H1 (cell line): ENCODE measurements around the gene TRIM45. TPM values are rescaled to one million over a fixed set of nuclear protein-coding genes. Genes with fewer than 3 reads are reported as not detected.

Experiments used
- CTCF ChIA-PET: fragments of 300-600 bp; sonication (Branson Sonifier 250); formaldehyde crosslinking; loops from one replicate; lab custom pipeline; 2021; ENCODE audit not compliant: partially characterized antibody; lab: Charles Lee
- POLR2A ChIA-PET: fragments of 300-600 bp; sonication (Branson Sonifier 250); formaldehyde crosslinking; loops from one replicate; lab custom pipeline; 2021; ENCODE audit warnings: inconsistent platforms; ENCODE audit not compliant: partially characterized antibody; lab: Charles Lee
- DNase-seq, 2 experiments: peaks; one replicate each; pipeline versions ENCODE4 v3.0.0 to v3.0.0-alpha.2; 2010 to 2022; ENCODE audit warnings: low spot score in 2 of 2, low read depth in 1 of 2, mixed read lengths in 1 of 2
- FAIRE-seq: peaks from 2 replicates; lab custom pipeline; 2011; peaks lifted over from hg19 to GRCh38; lab: Jason Lieb, UNC
- H2AFZ ChIP-seq: 2 replicates; pipeline ENCODE4 v1.8.1; 2012; ENCODE audit warnings: low read length, inconsistent platforms
- H2AK5ac ChIP-seq: 2 replicates; pipeline ENCODE4 v1.6.1; 2013; ENCODE audit warnings: low read depth, low read length
- H2BK120ac ChIP-seq: replicated peaks from 2 replicates; pipeline ENCODE3; 2013; ENCODE audit warnings: low read depth, low read length, inconsistent platforms
- H2BK12ac ChIP-seq: 2 replicates; pipeline ENCODE4 v1.6.1; 2013; ENCODE audit warnings: low read depth, low read length
- H2BK15ac ChIP-seq: 2 replicates; pipeline ENCODE4 v1.6.1; 2013; ENCODE audit warnings: low read length
- H2BK20ac ChIP-seq: 2 replicates; pipeline ENCODE4 v1.6.1; 2013; ENCODE audit warnings: low read length
- H2BK5ac ChIP-seq: 2 replicates; pipeline ENCODE4 v1.6.1; 2013; ENCODE audit warnings: low read depth, low read length
- H3K14ac ChIP-seq: 2 replicates; pipeline ENCODE4 v1.6.1; 2013; ENCODE audit warnings: inconsistent platforms; ENCODE audit not compliant: insufficient read length
- H3K18ac ChIP-seq: 2 replicates; pipeline ENCODE4 v1.6.1; 2013; ENCODE audit warnings: low read length; ENCODE audit errors: extremely low read depth
- H3K23ac ChIP-seq: 2 replicates; pipeline ENCODE4 v1.6.1; 2013; ENCODE audit warnings: inconsistent platforms; ENCODE audit not compliant: insufficient read length
- H3K23me2 ChIP-seq: 2 replicates; pipeline ENCODE4 v1.6.1; 2013; ENCODE audit warnings: low read depth, low read length
- H3K27ac ChIP-seq: 2 replicates; pipeline ENCODE4 v1.6.1; 2011; ENCODE audit warnings: low read depth, low read length, inconsistent platforms
- H3K27me3 ChIP-seq, 4 experiments: replicated peaks in 1 of 4; 1 replicate in 1 of 4; 2 replicates in 3 of 4; pipeline versions ENCODE4 v1.6.1 to v1.8.1; 2011 to 2013; ENCODE audit warnings: low read length in 3 of 4, mild to moderate bottlenecking in 3 of 4, inconsistent platforms in 2 of 4, mixed read lengths in 2 of 4, moderate library complexity in 1 of 4; ENCODE audit not compliant: control insufficient read depth in 3 of 4, insufficient read depth in 3 of 4; ENCODE audit errors: extremely low read depth in 1 of 4
- H3K36me3 ChIP-seq, 4 experiments: 2 replicates each; pipeline versions ENCODE4 v1.6.1 to v1.8.1; 2011 to 2013; ENCODE audit warnings: mild to moderate bottlenecking in 4 of 4, low read length in 3 of 4, moderate library complexity in 2 of 4, control low read depth in 1 of 4, inconsistent platforms in 1 of 4; ENCODE audit not compliant: insufficient read depth in 4 of 4, control insufficient read depth in 2 of 4
- H3K4ac ChIP-seq: replicated peaks from 2 replicates; pipeline ENCODE3; 2013; ENCODE audit warnings: low read length, low read depth, mixed read lengths, inconsistent platforms; ENCODE audit not compliant: insufficient read length
- H3K4me1 ChIP-seq, 4 experiments: replicated peaks in 1 of 4; 1 replicate in 1 of 4; 2 replicates in 3 of 4; pipeline versions ENCODE4 v1.6.1 to v1.8.1; 2011 to 2013; ENCODE audit warnings: low read length in 3 of 4, inconsistent platforms in 2 of 4, mixed read lengths in 1 of 4; ENCODE audit not compliant: insufficient read depth in 4 of 4, control insufficient read depth in 3 of 4
- H3K4me2 ChIP-seq, 2 experiments: 2 replicates each; pipeline versions ENCODE4 v1.6.1 to v1.8.1; 2011 to 2013; ENCODE audit warnings: low read depth in 2 of 2, low read length in 2 of 2, control low read depth in 1 of 2, inconsistent platforms in 1 of 2, mild to moderate bottlenecking in 1 of 2; ENCODE audit not compliant: insufficient read depth in 1 of 2
- H3K4me3 ChIP-seq, 4 experiments: fragments of 200-600, 300-600 bp in 1 of 4; sonication (generic), shearing (Covaris generic), sonication (Bioruptor Twin) in 1 of 4; 2 replicates each; pipeline versions ENCODE4 v1.5.1 to v1.8.1; 2011 to 2016; ENCODE audit warnings: low read length in 4 of 4, low read depth in 3 of 4, control low read depth in 2 of 4, inconsistent platforms in 2 of 4, mild to moderate bottlenecking in 2 of 4, mixed read lengths in 1 of 4, moderate library complexity in 1 of 4; ENCODE audit not compliant: insufficient read depth in 2 of 4; ENCODE audit errors: extremely low read depth in 1 of 4
- H3K56ac ChIP-seq: replicated peaks from 2 replicates; pipeline ENCODE3; 2013; ENCODE audit warnings: low read depth, mild to moderate bottlenecking, mixed read lengths, low read length, inconsistent platforms; ENCODE audit not compliant: insufficient read length
- H3K79me1 ChIP-seq: 2 replicates; pipeline ENCODE4 v1.6.1; 2013; ENCODE audit warnings: low read depth, low read length, control low read depth
- H3K79me2 ChIP-seq, 2 experiments: 2 replicates each; pipeline versions ENCODE4 v1.6.1 to v1.8.1; 2012 to 2013; ENCODE audit warnings: low read length in 2 of 2, mild to moderate bottlenecking in 2 of 2, inconsistent platforms in 1 of 2; ENCODE audit not compliant: insufficient read depth in 2 of 2, control insufficient read depth in 1 of 2
- H3K9ac ChIP-seq, 4 experiments: replicated peaks in 1 of 4; 1 replicate in 1 of 4; 2 replicates in 3 of 4; pipeline versions ENCODE4 v1.6.1 to v1.8.1; 2011 to 2013; ENCODE audit warnings: low read depth in 3 of 4, low read length in 3 of 4, control low read depth in 2 of 4, mild to moderate bottlenecking in 2 of 4, moderate library complexity in 2 of 4, inconsistent platforms in 1 of 4; ENCODE audit errors: extremely low read depth in 1 of 4
- H3K9me3 ChIP-seq, 2 experiments: 2 replicates each; pipeline versions ENCODE4 v1.6.1 to v1.8.1; 2012 to 2013; ENCODE audit warnings: mild to moderate bottlenecking in 2 of 2, moderate library complexity in 2 of 2, control low read depth in 1 of 2, inconsistent platforms in 1 of 2, low read depth in 1 of 2, low read length in 1 of 2, mixed read lengths in 1 of 2; ENCODE audit not compliant: insufficient read depth in 2 of 2
- H4K20me1 ChIP-seq, 2 experiments: replicated peaks in 1 of 2; 2 replicates each; pipeline versions ENCODE3 to v1.8.1; 2011 to 2013; ENCODE audit warnings: inconsistent platforms in 2 of 2, low read length in 2 of 2, mild to moderate bottlenecking in 1 of 2; ENCODE audit not compliant: insufficient read depth in 2 of 2, control insufficient read depth in 1 of 2
- H4K5ac ChIP-seq: 2 replicates; pipeline ENCODE4 v1.6.1; 2013; ENCODE audit warnings: low read length, low read depth, mixed read lengths, inconsistent platforms; ENCODE audit not compliant: insufficient read length
- H4K8ac ChIP-seq: 2 replicates; pipeline ENCODE4 v1.8.0; 2013; ENCODE audit warnings: mild to moderate bottlenecking, moderate library complexity, low read length, inconsistent platforms; ENCODE audit not compliant: insufficient read depth; ENCODE audit errors: extremely low read depth
- H4K91ac ChIP-seq: replicated peaks from 2 replicates; pipeline ENCODE3; 2013; ENCODE audit warnings: low read length, mixed read lengths, inconsistent platforms; ENCODE audit not compliant: insufficient read length
- BACH1 ChIP-seq: IDR thresholded peaks from 2 replicates; pipeline ENCODE4 v1.6.1; 2012; ENCODE audit warnings: low read length, improper control_type of control experiment
- EGR1 ChIP-seq: IDR thresholded peaks from 2 replicates; pipeline ENCODE4 v1.6.1; 2011; ENCODE audit warnings: low read depth, low read length, borderline replicate concordance
- MAFK ChIP-seq: IDR thresholded peaks from 2 replicates; pipeline ENCODE4 v1.6.1; 2012; ENCODE audit warnings: low read depth, mild to moderate bottlenecking, improper control_type of control experiment, low read length
- RXRA ChIP-seq: IDR thresholded peaks from 2 replicates; pipeline ENCODE4 v1.6.1; 2011; ENCODE audit warnings: low read depth, mild to moderate bottlenecking, low read length, moderate library complexity; ENCODE audit not compliant: insufficient read depth
- TEAD4 ChIP-seq: IDR thresholded peaks from 2 replicates; pipeline ENCODE4 v1.6.1; 2012; ENCODE audit warnings: low read depth, low read length, inconsistent platforms, mixed read lengths
- WGBS, 2 experiments: shearing (Covaris generic) in 1 of 2; methylation state at CpG; one replicate each; pipeline versions ENCODE4 v1.1.6 to v1.1.7; 2013 to 2015; ENCODE audit warnings: low lambda C conversion rate in 2 of 2, mixed read lengths in 2 of 2, inconsistent platforms in 1 of 2, low coverage in 1 of 2, missing lambda C conversion rate in 1 of 2; ENCODE audit not compliant: insufficient replicate concordance in 2 of 2, insufficient coverage in 1 of 2, insufficient read length in 1 of 2; ENCODE audit errors: extremely low coverage in 1 of 2, missing lambda C conversion rate in 1 of 2; 5-methylcytosine and 5-hydroxymethylcytosine counted together
- polyA plus RNA-seq, 7 experiments: library from polyadenylated mRNA; depleted of rRNA in 3 of 7; stranded (reverse) in 5 of 7; unstranded in 2 of 7; fragments of >200 nt in 5 of 7; fragments of 200-250 nt in 2 of 7; gene quantifications; 1 replicate in 5 of 7; 2 replicates in 1 of 7; 4 replicates in 1 of 7; pipeline versions ENCODE4 v1.2.1 to v1.2.3, GENCODE V29; 2011 to 2013; ENCODE audit warnings: missing spikeins in 2 of 7, mixed read lengths in 2 of 7
- total RNA-seq: library from RNA; stranded (reverse); fragmentation: NEBNext Ultra II Directional; extraction: Animal tissue kit (Norgen Biotek cat#: 25700); gene quantifications from 2 replicates; pipeline ENCODE4 v1.2.1, GENCODE V29; 2021

TRIM45 gene
- total and polyA plus RNA-seq, 2 of the 8 experiments (the other 6 are each of a cell fraction or from before 2014, with no cell fraction given): 13.7 to 16.7 TPM

GRCh38 chr1:117093091-117093534 lies 28.4 kb downstream of the TRIM45 start:
- H2BK120ac ChIP-seq: no peak overlapping the region
- H3K9ac ChIP-seq: no peak overlapping the region; a peak in 2 of 7 replicates
- H4K91ac ChIP-seq: no peak overlapping the region
- peak in 1 of 2 experiments; percentile 29 for DNase-seq
- H3K18ac ChIP-seq: no peak overlapping the region
- H2BK15ac ChIP-seq: no peak overlapping the region
- H2BK5ac ChIP-seq: peak overlapping the region; percentile 6; the same call in 1 of the 2 replicates
- no peak overlapping the region for H3K14ac ChIP-seq
- H2AFZ ChIP-seq: no peak overlapping the region
- POLR2A ChIA-PET: interaction anchor here (0.7 to 1.9 kb wide), 7 partner anchors 13 to 33 kb away, joined by 3 to 10 read pairs (median 4); partner anchors contain the start of gene TTF2
- no peak overlapping the region for H3K56ac ChIP-seq
- H3K4me3 ChIP-seq: no peak overlapping the region
- H2BK12ac ChIP-seq: no peak overlapping the region
- no peaks in the 10 kb centered on the region for H4K20me1 ChIP-seq
- WGBS, 2 experiments: 84% methylated on average over 7 of the region's 7 CpGs; no CpG with 5 or more reads in 1 of the 2 experiments
- no peak overlapping the region for H4K8ac ChIP-seq
- H3K36me3 ChIP-seq: peaks cover 36 to 88% (median 71%) of the 10 kb centered on the region in 4 experiments
- H3K23ac ChIP-seq: no peak overlapping the region
- no peaks in the 10 kb centered on the region for H3K79me1 ChIP-seq
- H3K4me2 ChIP-seq: no peak overlapping the region
- no peak overlapping the region for H2BK20ac ChIP-seq
- no peak for TF ChIP-seq EGR1
- peak; percentile 65 for TF ChIP-seq BACH1
- peak; percentile 54; the same call in 1 of the 2 replicates for TF ChIP-seq MAFK
- no peak for TF ChIP-seq RXRA
- peak; percentile 66 for TF ChIP-seq TEAD4
- H3K9me3 ChIP-seq: no peaks in the 10 kb centered on the region
- H3K23me2 ChIP-seq: no peaks in the 10 kb centered on the region
- FAIRE-seq: no peak
- H3K4me1 ChIP-seq: peaks cover 0 to 9% (median 2%) of the 10 kb centered on the region in 4 experiments; a peak in 2 of 7 replicates
- no peak overlapping the region for H2AK5ac ChIP-seq
- CTCF ChIA-PET: interaction anchor here (0.7 to 7.5 kb wide), 23 partner anchors 8 to 329 kb away, joined by 3 to 52 read pairs (median 4); partner anchors contain the start of genes TRIM45 and TTF2
- peak overlapping the region; percentile 54 for H3K27ac ChIP-seq
- no peak overlapping the region for H4K5ac ChIP-seq
- H3K4ac ChIP-seq: no peak overlapping the region
- H3K79me2 ChIP-seq: no peaks in the 10 kb centered on the region
- H3K27me3 ChIP-seq: no peaks in the 10 kb centered on the region
